SK-N-SH treated with all-trans-retinoic acid at 6 μM for 48 hours (cell line): ENCODE results near the gene MINK1.

Experiments used
- ATAC-seq: fragments of 200-7000 bp; cut with Tn5 transposase; 3 replicates; pipeline ENCODE4 v1.9.1; 2020; ENCODE audit warnings: mild to moderate bottlenecking, moderate library complexity
- ARNTL ChIP-seq: fragments of 450-650 bp; formaldehyde crosslinking; IDR thresholded peaks from 2 replicates; pipeline ENCODE4 v1.5.0; 2020; ENCODE audit warnings: low read depth, mild to moderate bottlenecking, moderate library complexity, borderline replicate concordance
- BACH2 ChIP-seq: fragments of 250-450 bp; sonication (Bioruptor Pico); IDR thresholded peaks from 2 replicates; pipeline ENCODE4 v1.9.0; 2021; ENCODE audit warnings: mild to moderate bottlenecking, borderline replicate concordance
- CSDC2 ChIP-seq: fragments of 250-450 bp; sonication (Bioruptor Pico); IDR thresholded peaks from 2 replicates; pipeline ENCODE4 v1.5.0; 2020; ENCODE audit warnings: mild to moderate bottlenecking, moderate library complexity
- CSRNP3 ChIP-seq: fragments of 250-450 bp; sonication (Bioruptor Pico); IDR thresholded peaks from 2 replicates; pipeline ENCODE4 v1.5.1; 2021; ENCODE audit warnings: mild to moderate bottlenecking, moderate library complexity
- ESRRG ChIP-seq: fragments of 250-450 bp; sonication (Bioruptor Pico); IDR thresholded peaks from 2 replicates; pipeline ENCODE4 v1.6.1; 2021; ENCODE audit warnings: mild to moderate bottlenecking
- GLIS3 ChIP-seq: fragments of 250-450 bp; sonication (Bioruptor Pico); IDR thresholded peaks from 2 replicates; pipeline ENCODE4 v1.5.0; 2020; ENCODE audit warnings: mild to moderate bottlenecking, moderate library complexity
- ISL1 ChIP-seq: fragments of 250-450 bp; sonication (Bioruptor Pico); IDR thresholded peaks from 2 replicates; pipeline ENCODE4 v2.1.2; 2022; ENCODE audit warnings: mild to moderate bottlenecking, moderate library complexity
- OSR1 ChIP-seq: fragments of 250-450 bp; sonication (Bioruptor Pico); IDR thresholded peaks from 2 replicates; pipeline ENCODE4 v1.8.0; 2022; ENCODE audit warnings: moderate library complexity, mild to moderate bottlenecking, inconsistent platforms
- POU6F1 ChIP-seq: fragments of 250-450 bp; sonication (Bioruptor Pico); IDR thresholded peaks from 2 replicates; pipeline ENCODE4 v1.8.0; 2021; ENCODE audit warnings: low read depth, mild to moderate bottlenecking, moderate library complexity, borderline replicate concordance
- PPARA ChIP-seq: fragments of 250-450 bp; sonication (Bioruptor Pico); IDR thresholded peaks from 2 replicates; pipeline ENCODE4 v1.5.0; 2020; ENCODE audit warnings: mild to moderate bottlenecking, borderline replicate concordance
- RARB ChIP-seq: fragments of 250-450 bp; sonication (Bioruptor Pico); IDR thresholded peaks from 2 replicates; pipeline ENCODE4 v1.8.0; 2021; ENCODE audit warnings: mild to moderate bottlenecking, moderate library complexity
- SNAI2 ChIP-seq: fragments of 250-450 bp; sonication (Bioruptor Pico); IDR thresholded peaks from 2 replicates; pipeline ENCODE4 v1.5.0; 2020; ENCODE audit warnings: mild to moderate bottlenecking, moderate library complexity
- TCF4 ChIP-seq: fragments of 250-450 bp; sonication (Bioruptor Pico); IDR thresholded peaks from 2 replicates; pipeline ENCODE4 v1.8.0; 2021; ENCODE audit warnings: mild to moderate bottlenecking, moderate library complexity, borderline replicate concordance
- TOX ChIP-seq: fragments of 250-450 bp; sonication (Bioruptor Pico); IDR thresholded peaks from 2 replicates; pipeline ENCODE4 v1.8.0; 2021; ENCODE audit warnings: mild to moderate bottlenecking, moderate library complexity, borderline replicate concordance
- ZC3H10 ChIP-seq: fragments of 250-450 bp; sonication (Bioruptor Pico); IDR thresholded peaks from 2 replicates; pipeline ENCODE4 v1.5.1; 2021; ENCODE audit warnings: mild to moderate bottlenecking, moderate library complexity
- ZFP3 ChIP-seq: fragments of 250-450 bp; sonication (Bioruptor Pico); IDR thresholded peaks from 2 replicates; pipeline ENCODE4 v1.5.0; 2020; ENCODE audit warnings: mild to moderate bottlenecking, moderate library complexity
- ZFP30 ChIP-seq: fragments of 450-650 bp; formaldehyde crosslinking; IDR thresholded peaks from 2 replicates; pipeline ENCODE4 v1.5.0; 2022; ENCODE audit warnings: mild to moderate bottlenecking, moderate library complexity
- ZNF565 ChIP-seq: fragments of 450-650 bp; formaldehyde crosslinking; conservative IDR thresholded peaks from 2 replicates; pipeline ENCODE4 v1.5.0; 2020; ENCODE audit warnings: low read depth, mild to moderate bottlenecking, moderate library complexity
- ZNF70 ChIP-seq: fragments of 450-650 bp; formaldehyde crosslinking; IDR thresholded peaks from 2 replicates; pipeline ENCODE4 v1.5.0; 2020; ENCODE audit warnings: mild to moderate bottlenecking, moderate library complexity
- ZNF8 ChIP-seq: fragments of 450-650 bp; formaldehyde crosslinking; IDR thresholded peaks from 2 replicates; pipeline ENCODE4 v1.5.0; 2020; ENCODE audit warnings: mild to moderate bottlenecking, moderate library complexity
- TF ChIP-seq, protein P1 (sequence below): fragments of 250-450 bp; sonication (Bioruptor Pico); IDR thresholded peaks from 2 replicates; pipeline ENCODE4 v1.5.0; 2020; ENCODE audit warnings: mild to moderate bottlenecking, moderate library complexity
- TF ChIP-seq, protein P2 (sequence below): fragments of 250-450 bp; sonication (Bioruptor Pico); IDR thresholded peaks from 2 replicates; pipeline ENCODE4 v1.8.0; 2020; ENCODE audit warnings: mild to moderate bottlenecking, moderate library complexity, borderline replicate concordance

The MINK1 gene

GRCh38 chr17:4789951-4790704 lies 43.0 kb upstream of the MINK1 start (continued):
- TF ChIP-seq CSRNP3 (no peak), TOX (no peak), ZNF8 (CRISPR knock-in tag) (no peak), GLIS3 (CRISPR knock-in tag) (no peak), TCF4 (no peak)
- TF ChIP-seq, all 23 proteins: peak for 0

- TF ChIP-seq GLIS3 (CRISPR knock-in tag) (no peak), ZC3H10 (CRISPR knock-in tag) (no peak), CSRNP3 (no peak), ZNF565 (CRISPR knock-in tag) (no peak), TOX (no peak), RARB (CRISPR knock-in tag) (no peak), PPARA (CRISPR knock-in tag) (no peak), ARNTL (no peak), BACH2 (CRISPR knock-in tag) (no peak), OSR1 (CRISPR knock-in tag) (no peak), SNAI2 (no peak), ZFP30 (CRISPR knock-in tag) (no peak), ZNF70 (CRISPR knock-in tag) (no peak)
- TF ChIP-seq, protein P1, sequence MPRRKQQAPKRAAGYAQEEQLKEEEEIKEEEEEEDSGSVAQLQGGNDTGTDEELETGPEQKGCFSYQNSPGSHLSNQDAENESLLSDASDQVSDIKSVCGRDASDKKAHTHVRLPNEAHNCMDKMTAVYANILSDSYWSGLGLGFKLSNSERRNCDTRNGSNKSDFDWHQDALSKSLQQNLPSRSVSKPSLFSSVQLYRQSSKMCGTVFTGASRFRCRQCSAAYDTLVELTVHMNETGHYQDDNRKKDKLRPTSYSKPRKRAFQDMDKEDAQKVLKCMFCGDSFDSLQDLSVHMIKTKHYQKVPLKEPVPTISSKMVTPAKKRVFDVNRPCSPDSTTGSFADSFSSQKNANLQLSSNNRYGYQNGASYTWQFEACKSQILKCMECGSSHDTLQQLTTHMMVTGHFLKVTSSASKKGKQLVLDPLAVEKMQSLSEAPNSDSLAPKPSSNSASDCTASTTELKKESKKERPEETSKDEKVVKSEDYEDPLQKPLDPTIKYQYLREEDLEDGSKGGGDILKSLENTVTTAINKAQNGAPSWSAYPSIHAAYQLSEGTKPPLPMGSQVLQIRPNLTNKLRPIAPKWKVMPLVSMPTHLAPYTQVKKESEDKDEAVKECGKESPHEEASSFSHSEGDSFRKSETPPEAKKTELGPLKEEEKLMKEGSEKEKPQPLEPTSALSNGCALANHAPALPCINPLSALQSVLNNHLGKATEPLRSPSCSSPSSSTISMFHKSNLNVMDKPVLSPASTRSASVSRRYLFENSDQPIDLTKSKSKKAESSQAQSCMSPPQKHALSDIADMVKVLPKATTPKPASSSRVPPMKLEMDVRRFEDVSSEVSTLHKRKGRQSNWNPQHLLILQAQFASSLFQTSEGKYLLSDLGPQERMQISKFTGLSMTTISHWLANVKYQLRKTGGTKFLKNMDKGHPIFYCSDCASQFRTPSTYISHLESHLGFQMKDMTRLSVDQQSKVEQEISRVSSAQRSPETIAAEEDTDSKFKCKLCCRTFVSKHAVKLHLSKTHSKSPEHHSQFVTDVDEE (CRISPR knock-in tag): no peak
- TF ChIP-seq, protein P2, sequence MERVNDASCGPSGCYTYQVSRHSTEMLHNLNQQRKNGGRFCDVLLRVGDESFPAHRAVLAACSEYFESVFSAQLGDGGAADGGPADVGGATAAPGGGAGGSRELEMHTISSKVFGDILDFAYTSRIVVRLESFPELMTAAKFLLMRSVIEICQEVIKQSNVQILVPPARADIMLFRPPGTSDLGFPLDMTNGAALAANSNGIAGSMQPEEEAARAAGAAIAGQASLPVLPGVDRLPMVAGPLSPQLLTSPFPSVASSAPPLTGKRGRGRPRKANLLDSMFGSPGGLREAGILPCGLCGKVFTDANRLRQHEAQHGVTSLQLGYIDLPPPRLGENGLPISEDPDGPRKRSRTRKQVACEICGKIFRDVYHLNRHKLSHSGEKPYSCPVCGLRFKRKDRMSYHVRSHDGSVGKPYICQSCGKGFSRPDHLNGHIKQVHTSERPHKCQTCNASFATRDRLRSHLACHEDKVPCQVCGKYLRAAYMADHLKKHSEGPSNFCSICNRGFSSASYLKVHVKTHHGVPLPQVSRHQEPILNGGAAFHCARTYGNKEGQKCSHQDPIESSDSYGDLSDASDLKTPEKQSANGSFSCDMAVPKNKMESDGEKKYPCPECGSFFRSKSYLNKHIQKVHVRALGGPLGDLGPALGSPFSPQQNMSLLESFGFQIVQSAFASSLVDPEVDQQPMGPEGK (CRISPR knock-in tag): no peak
- no peak for ATAC-seq
Measured at GRCh38 chr17:4790705-4791088, 42.4 kb upstream of the MINK1 start.

- ATAC-seq: no peak
- TF ChIP-seq ZFP3 (CRISPR knock-in tag) (no peak), POU6F1 (CRISPR knock-in tag) (no peak), CSDC2 (CRISPR knock-in tag) (no peak), ARNTL (no peak), ZFP30 (CRISPR knock-in tag) (no peak), ZC3H10 (CRISPR knock-in tag) (no peak), RARB (CRISPR knock-in tag) (no peak), TCF4 (no peak), OSR1 (CRISPR knock-in tag) (no peak), CSRNP3 (no peak), TOX (no peak), GLIS3 (CRISPR knock-in tag) (no peak), ZNF565 (CRISPR knock-in tag) (no peak), ESRRG (no peak), ISL1 (CRISPR knock-in tag) (no peak), ZNF70 (CRISPR knock-in tag) (no peak)
- TF ChIP-seq, protein P2 (CRISPR knock-in tag): no peak
Measured at GRCh38 chr17:4795168-4795567, 38.0 kb upstream of the MINK1 start.
